ENCODE results near the gene HEYL. TPM values are rescaled to one million over a fixed set of nuclear protein-coding genes. Genes with fewer than 3 reads are reported as not detected.

Gene HEYL
- total RNA-seq, 6 donors from 2014 or later = 3.8 to 31.9 (median 15.5) TPM

DNA sequence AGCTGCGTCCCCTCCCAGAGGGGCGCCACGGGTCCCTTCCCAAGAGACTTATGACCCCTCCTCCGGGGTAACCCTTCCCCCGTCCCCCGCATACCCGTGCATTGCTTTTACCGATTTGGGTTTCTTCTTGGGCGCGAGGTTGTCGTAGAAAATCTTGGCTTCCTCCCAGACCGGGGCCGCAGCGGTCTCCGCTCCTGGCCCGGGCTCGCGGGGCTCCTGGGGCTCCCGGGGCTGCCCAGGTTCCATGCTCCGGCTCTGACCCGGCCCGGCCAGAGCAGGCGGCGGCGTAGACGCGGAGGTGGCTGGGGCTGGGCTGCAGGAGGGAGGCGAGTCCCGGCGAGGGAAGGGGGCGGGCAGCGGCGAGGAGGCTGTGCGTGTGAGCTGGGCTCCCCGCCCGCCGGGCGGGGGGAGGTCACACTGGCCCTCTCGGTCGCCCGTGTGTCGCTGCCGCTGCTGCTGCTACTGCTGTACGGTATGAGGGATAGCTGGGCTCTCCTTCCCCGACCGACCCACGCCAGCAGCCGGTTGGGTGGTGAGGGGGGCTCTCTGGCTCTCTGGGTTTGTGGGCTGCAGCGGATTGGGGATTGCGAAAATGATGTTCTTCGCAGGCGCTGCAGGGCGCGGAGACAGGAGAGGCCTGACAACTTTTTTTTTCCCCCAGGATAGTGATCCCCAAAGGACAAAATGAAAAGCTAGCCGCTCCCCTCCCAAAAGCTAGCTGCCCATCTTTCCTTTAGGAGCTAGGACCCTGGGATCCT lies 32.5 kb upstream of the HEYL start, which contains the start of gene NT5C1A:
Gene NT5C1A (minus strand): TSS at position 315 of the 758 bp plus-strand sequence. CDS start 69 bp downstream, at position 246.
- peak in 1 of 2 donors; percentile 89 for DNase-seq
- Histone ChIP-seq H3K9me3 (no peaks in the 10 kb centered on the region), H3K4me3 (peak within 1 kb of the TSS; percentile 10 to 49 (median 42)), H3K4me1 (peaks cover 14 to 26% (median 21%) of the 10 kb centered on the region in 4 donors), H3K27me3 (peaks cover 0 to 17% (median 7%) of the 10 kb centered on the region in 4 donors), H3K27ac (no peak within 1 kb of the TSS), H3K36me3 (no peaks in the 10 kb centered on the region)
- TF ChIP-seq EP300 (IDR thresholded peaks at IDR 0.05) (no peak), POLR2AphosphoS5 (IDR thresholded peaks at IDR 0.05) (no peak), POLR2A (IDR thresholded peaks at IDR 0.05) (no peak)
- TF ChIP-seq, protein P1, sequence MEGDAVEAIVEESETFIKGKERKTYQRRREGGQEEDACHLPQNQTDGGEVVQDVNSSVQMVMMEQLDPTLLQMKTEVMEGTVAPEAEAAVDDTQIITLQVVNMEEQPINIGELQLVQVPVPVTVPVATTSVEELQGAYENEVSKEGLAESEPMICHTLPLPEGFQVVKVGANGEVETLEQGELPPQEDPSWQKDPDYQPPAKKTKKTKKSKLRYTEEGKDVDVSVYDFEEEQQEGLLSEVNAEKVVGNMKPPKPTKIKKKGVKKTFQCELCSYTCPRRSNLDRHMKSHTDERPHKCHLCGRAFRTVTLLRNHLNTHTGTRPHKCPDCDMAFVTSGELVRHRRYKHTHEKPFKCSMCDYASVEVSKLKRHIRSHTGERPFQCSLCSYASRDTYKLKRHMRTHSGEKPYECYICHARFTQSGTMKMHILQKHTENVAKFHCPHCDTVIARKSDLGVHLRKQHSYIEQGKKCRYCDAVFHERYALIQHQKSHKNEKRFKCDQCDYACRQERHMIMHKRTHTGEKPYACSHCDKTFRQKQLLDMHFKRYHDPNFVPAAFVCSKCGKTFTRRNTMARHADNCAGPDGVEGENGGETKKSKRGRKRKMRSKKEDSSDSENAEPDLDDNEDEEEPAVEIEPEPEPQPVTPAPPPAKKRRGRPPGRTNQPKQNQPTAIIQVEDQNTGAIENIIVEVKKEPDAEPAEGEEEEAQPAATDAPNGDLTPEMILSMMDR (IDR thresholded peaks at IDR 0.05) = no peak
- WGBS, 2 donors = 1 to 50% methylated on average over 1 to 29 of the region's 55 CpGs
- ATAC-seq (ENCODE audit: low FRiP score in 2 of 2) = peak; percentile 17 to 76

DNA sequence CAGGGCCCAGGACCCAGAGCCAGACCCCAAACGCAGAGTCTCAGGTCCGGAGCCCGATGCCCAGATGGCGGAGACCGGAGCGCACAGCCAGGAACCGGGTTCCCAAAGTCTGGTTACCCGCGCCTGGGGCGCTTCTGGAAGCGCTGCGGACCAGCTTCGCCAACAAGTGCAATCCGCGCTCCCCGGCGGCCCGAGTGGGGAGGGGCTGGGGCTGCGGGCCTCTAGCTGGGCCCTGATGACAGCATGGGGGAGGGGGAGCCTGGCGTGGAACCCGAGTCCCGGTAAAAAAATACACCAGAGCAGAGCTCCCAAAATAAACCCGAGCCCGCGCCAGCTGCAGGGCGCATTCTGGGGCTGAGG lies 32.0 kb upstream of the HEYL start:
- TF ChIP-seq POLR2A (IDR thresholded peaks at IDR 0.05) (no peak), POLR2AphosphoS5 (IDR thresholded peaks at IDR 0.05) (no peak), EP300 (IDR thresholded peaks at IDR 0.05) (no peak)
- TF ChIP-seq, protein P1 (IDR thresholded peaks at IDR 0.05) = no peak
- Histone ChIP-seq H3K4me1 (peaks cover 14 to 22% (median 17%) of the 10 kb centered on the region in 4 donors), H3K27ac (no peak overlapping the region), H3K36me3 (no peaks in the 10 kb centered on the region), H3K4me3 (peak overlapping the region; percentile 10 to 49 (median 42)), H3K27me3 (peaks cover 0 to 17% (median 7%) of the 10 kb centered on the region in 4 donors), H3K9me3 (no peaks in the 10 kb centered on the region)
- WGBS, 2 donors = 0% methylated on average over 8 of the region's 26 CpGs; no CpG with 5 or more reads in 1 of the 2 donors
- DNase-seq (peak in 1 of 2 donors; percentile 85), ATAC-seq (ENCODE audit: low FRiP score in 2 of 2) (peak in 1 of 2 donors; percentile 39)

DNA sequence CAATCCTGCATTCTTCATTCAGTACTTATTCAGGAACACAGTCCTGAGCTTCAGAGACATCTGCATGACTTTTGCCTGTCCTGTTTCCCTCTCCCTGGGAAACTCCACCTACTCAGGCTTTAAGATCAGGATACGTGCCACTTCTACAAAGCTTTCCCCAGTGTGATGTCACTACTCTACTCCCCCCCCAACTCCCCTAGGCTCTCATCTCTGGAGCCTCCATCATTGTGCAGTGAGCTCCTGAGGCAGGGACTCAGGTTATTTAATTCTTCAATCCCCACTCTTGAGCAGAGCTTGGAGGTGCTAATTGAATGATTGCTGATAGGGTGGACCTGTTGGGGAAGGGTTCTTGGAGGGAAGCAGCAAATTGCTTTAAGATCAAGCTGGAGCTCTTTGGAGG lies 31.2 kb upstream of the HEYL start:
- no peaks in the 10 kb centered on the region for H3K9me3 ChIP-seq
- DNase-seq = no peak
- WGBS, 2 donors = 64 to 65% methylated on average over 1 of the region's 1 CpG
- TF ChIP-seq, protein P1 (IDR thresholded peaks at IDR 0.05) = no peak
- no peak for TF ChIP-seq POLR2AphosphoS5 (IDR thresholded peaks at IDR 0.05)
- TF ChIP-seq EP300 (IDR thresholded peaks at IDR 0.05) = no peak
- TF ChIP-seq POLR2A (IDR thresholded peaks at IDR 0.05) = no peak
- H3K27me3 ChIP-seq = peaks cover 0 to 17% (median 7%) of the 10 kb centered on the region in 4 donors
- H3K27ac ChIP-seq = no peak overlapping the region
- H3K4me1 ChIP-seq = peaks cover 14 to 22% (median 17%) of the 10 kb centered on the region in 4 donors
- no peak for ATAC-seq (ENCODE audit: low FRiP score in 2 of 2)
- no peaks in the 10 kb centered on the region for H3K36me3 ChIP-seq
- no peak overlapping the region for H3K4me3 ChIP-seq

DNA sequence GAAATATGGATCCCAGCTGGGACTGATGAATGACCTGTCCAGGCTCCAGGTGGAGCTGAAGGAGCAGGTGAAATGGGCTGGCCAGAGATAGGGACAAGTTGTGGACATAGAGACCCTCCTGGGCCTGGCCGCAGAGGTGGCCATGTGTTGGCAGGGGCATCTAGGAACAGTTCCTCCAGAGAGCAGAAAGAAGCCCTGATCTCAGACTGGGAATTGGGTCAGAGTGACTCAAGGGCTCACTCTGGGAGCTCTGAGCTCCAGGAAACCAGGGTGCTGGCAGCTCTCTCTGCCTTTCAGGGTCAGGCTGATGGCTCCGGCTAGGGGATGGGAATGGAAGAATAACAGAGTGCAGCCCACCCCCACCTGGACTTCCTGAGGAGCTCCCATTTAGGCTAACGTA lies 29.5 kb upstream of the HEYL start:
- H3K36me3 ChIP-seq = no peaks in the 10 kb centered on the region
- H3K4me1 ChIP-seq = peaks cover 14 to 22% (median 17%) of the 10 kb centered on the region in 4 donors
- H3K9me3 ChIP-seq = no peaks in the 10 kb centered on the region
- ATAC-seq (ENCODE audit: low FRiP score in 2 of 2) (no peak), DNase-seq (no peak)
- H3K27ac ChIP-seq = no peak overlapping the region
- no peak overlapping the region for H3K4me3 ChIP-seq
- 98 to 100% methylated on average over 3 of the region's 3 CpGs for WGBS, 2 donors
- TF ChIP-seq POLR2AphosphoS5 (IDR thresholded peaks at IDR 0.05) = no peak
- no peak for TF ChIP-seq POLR2A (IDR thresholded peaks at IDR 0.05)
- TF ChIP-seq EP300 (IDR thresholded peaks at IDR 0.05) = no peak
- TF ChIP-seq, protein P1 (IDR thresholded peaks at IDR 0.05) = no peak
- peaks cover 0 to 17% (median 7%) of the 10 kb centered on the region in 4 donors for H3K27me3 ChIP-seq

Measured in upper lobe of left lung (tissue), 6 donors.